ENCODE measurements around the gene IPO11.
"Not testable (repeated sequence)": the region's sequence is repeated elsewhere in the genome, so short reads cannot be mapped to it uniquely, and the experiment has no call there.

The IPO11 gene

DNA sequence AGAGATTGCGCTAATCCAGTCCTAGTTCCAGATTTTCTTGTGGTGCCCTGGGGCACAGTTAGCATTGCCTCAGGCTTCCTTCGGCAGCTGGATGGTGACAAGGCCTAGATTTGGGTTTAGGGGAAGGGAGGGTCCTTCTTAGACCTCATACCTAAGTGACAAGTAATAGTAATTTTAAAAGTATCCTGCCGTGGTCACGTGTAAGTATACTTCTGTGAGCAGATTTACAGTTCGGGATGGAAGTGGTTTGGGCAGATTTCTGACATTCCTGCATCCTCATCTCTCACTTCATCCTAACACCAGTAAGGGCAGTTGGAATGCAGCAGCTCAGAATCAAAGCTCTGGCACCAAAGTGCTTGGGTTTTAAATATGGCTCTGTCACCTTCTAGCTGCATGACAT, 237.6 kb downstream of the IPO11 start:
- no peak for DNase-seq

DNA sequence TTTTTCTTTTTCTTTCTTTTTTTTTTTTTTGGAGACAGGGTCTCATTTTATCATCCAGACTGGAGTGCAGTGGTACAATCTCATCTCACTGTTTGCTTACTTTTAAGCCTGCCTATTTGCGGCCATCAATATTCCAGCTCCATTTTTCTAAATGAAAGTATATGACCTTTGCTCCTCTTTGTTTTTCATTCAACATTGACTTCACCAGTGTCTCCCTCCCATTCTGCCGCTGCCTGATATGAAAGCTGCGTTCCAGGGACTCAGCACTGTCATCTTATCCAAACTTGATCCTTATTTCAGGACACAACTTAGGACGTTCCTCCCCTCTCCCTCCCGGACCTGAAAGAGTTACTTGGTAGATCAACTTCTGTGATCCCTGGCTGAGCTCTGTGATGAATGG, 239.7 kb downstream of the IPO11 start:
- no peak for DNase-seq

DNA sequence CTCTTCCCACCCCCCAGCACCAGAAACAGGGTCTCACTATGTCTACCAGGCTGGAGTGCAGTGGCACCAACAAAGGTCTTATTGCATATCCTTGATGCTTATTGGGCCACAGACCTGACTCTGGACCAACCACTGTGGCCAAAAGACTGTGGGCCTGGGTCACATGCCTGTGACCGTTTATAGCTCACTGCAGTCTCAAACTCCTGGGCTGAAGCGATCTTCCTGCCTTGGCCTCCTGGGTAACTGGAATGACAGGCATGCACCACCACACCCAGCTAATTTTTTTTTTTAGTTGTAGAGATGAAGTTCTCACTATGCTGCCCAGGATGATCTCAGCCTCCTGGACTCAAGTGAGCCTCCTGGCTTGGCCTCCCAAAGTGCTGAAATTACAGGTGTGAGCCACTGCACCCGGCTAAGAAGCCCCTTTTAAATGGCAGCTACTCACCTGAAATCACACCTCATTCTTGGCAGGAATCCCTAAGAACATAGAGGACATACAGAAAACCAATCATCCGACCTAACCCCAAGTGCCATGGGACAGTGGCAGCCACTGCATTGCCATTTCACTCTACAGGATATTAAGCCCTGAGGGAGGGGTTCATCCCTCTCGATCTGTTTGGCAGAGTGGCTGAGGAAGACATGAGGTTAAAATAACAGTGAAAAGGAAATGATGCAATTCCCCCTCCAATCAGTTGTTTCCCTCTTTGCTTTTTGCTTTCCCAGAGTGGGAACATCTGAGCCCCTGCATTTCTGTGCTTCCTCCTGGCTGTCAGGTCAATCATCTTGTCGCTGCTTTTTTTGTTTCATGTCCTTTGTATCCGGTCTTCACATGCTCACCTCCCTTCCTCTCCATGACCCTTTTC, 240.7 kb downstream of the IPO11 start:
- no peak for DNase-seq

DNA sequence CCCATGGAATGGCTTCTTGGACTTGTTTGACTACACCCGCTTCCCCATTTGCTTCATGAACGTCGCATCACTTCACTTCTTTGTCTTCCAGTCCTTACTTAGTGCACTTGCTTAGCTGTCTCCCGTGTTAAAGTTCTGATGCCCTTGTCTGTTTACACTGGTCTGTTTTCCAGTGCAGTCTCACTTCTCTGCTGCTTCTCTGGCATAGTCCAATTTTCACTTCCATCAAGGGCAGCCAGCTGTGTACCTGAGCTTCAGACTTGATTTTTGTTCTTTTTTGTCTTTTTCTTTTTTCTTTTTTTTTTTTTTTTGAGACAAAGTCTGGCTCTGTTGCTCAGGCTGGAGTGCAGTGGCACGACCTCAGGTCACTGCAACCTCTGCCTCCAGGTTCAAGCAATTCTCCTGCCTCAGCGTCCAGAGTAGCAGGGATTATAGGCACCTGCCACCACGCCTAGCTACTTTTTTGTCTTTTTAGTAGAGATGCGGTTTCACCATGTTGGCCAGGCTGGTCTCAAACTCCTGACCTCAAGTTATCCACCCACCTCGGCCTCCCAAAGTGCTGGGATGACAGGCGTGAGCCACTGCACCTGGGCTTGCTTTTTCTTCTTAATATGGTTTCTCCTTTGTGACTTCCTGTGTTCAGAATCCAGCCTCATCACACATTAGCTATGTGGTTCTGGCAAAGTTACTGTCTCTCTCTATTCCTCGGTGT, 241.5 kb downstream of the IPO11 start:
- DNase-seq, result no peak

DNA sequence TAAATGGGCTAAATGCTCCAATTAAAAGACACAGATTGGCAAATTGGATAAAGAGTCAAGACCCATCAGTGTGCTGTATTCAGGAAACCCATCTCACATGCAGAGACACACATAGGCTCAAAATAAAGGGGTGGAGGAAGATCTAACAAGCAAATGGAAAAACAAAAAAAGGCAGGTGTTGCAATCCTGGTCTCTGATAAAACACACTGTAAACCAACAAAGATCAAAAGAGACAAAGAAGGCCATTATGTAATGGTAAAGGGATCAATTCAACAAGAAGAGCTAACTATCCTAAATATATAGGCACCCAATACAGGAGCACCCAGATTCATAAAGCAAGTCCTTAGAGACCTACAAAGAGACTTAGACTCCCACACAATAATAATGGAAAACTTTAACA, 245.2 kb downstream of the IPO11 start:
- DNase-seq, result not testable (repeated sequence)

DNA sequence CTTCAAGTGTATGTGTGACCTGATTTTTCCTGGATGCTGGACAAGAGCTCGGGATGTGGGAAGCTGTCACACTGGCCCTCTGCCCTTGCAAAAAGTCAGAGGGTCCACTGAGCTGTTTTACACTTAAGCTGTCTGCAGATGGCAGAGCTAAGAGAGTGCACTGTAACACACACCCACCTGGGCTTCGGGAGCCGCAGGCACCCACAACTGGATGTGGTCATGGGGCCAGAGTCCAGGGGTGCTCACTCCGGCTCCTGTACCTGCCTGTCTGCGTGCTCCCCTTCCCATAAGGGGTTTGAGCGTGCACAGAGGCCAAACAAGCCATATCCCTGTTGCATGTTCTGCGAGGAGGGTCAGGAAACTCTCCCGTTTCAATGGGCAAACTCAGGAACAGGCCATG, 248.6 kb downstream of the IPO11 start:
- no peak for DNase-seq

DNA sequence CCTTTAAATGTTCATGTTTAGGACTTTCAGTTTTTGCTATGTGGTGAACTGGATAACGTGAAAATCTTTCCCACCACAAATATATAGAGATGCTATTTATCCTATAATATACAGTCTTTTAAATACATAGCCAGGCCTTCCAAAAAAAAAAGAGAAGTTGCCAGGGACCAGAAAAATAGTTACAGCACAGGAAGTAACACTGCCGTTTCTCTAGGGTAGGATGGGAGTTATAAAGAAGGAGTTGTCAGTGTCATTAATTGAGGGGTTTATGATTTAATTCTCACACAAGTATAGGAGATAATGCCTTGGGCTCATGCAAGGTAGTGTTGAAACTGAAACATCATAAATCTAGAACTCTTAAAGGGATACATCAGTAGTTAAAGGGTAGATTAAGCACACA, 250.0 kb downstream of the IPO11 start:
- DNase-seq, result no peak

DNA sequence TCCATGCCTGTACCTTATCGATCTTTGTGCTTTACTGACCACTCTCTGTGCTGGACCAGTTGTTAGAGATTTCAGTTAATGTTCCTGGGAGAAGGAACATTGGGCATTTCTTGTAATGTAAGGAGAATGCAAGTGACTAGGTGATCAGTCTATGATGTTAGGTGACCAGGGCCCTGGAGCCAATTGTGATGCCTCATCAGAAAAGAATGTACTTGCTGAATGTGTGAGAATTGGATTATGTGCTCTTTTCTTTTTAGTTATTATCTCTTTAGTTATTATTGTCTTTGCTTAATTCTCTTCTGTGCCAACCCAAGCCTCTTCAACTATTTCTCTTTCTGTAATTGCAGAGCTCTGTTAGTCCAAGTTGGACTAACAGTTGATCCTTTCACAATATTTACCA, 258.9 kb downstream of the IPO11 start:
- DNase-seq, result no peak

DNA sequence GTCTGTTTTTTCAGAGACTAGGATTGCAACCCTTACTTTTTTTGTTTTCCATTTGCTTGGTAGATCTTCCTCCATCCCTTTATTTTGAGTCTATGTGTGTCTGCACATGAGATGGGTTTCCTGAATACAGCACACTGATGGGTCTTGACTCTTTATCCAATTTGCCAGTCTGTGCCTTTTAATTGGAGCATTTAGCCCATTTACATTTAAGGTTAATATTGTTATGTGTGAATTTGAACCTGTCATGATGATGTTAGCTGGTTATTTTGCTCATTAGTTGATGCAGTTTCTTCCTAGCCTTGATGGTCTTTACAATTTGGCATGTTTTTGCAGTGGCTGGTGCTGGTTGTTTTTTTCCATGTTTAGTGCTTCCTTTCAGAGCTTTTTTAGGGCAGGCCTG, 264.0 kb downstream of the IPO11 start:
- not testable (repeated sequence) for DNase-seq

Measured in activated naive CD4-positive, alpha-beta T cell treated with anti-CD3 and anti-CD28 coated beads, Interleukin-2, amount 50 U/mL, for 16 hours (primary cell).